K562 (cell line): ENCODE measurements around the gene ARMC7. TPM values are rescaled to one million over a fixed set of nuclear protein-coding genes. Genes with fewer than 3 reads are reported as not detected.

Experiments
- CBX5 ChIP-seq: IDR thresholded peaks from 2 replicates; pipeline ENCODE4 v1.6.1; 2014; ENCODE audit warnings: low read depth, borderline replicate concordance
- E2F8 ChIP-seq: fragments of 450-650 bp; IDR thresholded peaks from 2 replicates; pipeline ENCODE4 v1.7.1; 2018; ENCODE audit warnings: mild to moderate bottlenecking, low read depth; ENCODE audit not compliant: partially characterized antibody
- MNT ChIP-seq, 2 experiments: fragments of 450-650 bp; conservative IDR thresholded peaks; 2 replicates each; pipeline ENCODE4 v1.6.1; 2017; ENCODE audit warnings: mild to moderate bottlenecking in 2 of 2, moderate library complexity in 2 of 2
- NCOA1 ChIP-seq: fragments of 450-650 bp; IDR thresholded peaks from 2 replicates; pipeline ENCODE4 v1.6.1; 2016; ENCODE audit warnings: low read depth
- VEZF1 ChIP-seq: fragments of 200-800 bp; sonication (Bioruptor generic); IDR thresholded peaks from 2 replicates; pipeline ENCODE4 v1.6.1; 2017; ENCODE audit warnings: missing genetic modification characterization, missing compliant biosample characterization
- ZC3H4 ChIP-seq: sonication (generic); formaldehyde crosslinking; IDR thresholded peaks from 2 replicates; pipeline ENCODE4 v1.9.0; 2021; ENCODE audit warnings: missing genetic modification reagents, borderline replicate concordance
- ZKSCAN8 ChIP-seq: fragments of 200-800 bp; sonication (Bioruptor generic); IDR thresholded peaks from 2 replicates; pipeline ENCODE4 v1.6.1; 2016; ENCODE audit warnings: missing genetic modification characterization, missing compliant biosample characterization
- ZNF175 ChIP-seq: fragments of 200-800 bp; sonication (Bioruptor generic); IDR thresholded peaks from 2 replicates; pipeline ENCODE4 v1.6.1; 2016; ENCODE audit warnings: low read depth, mild to moderate bottlenecking, missing genetic modification characterization, missing compliant biosample characterization
- ZNF592 ChIP-seq: fragments of 450-650 bp; IDR thresholded peaks from 2 replicates; pipeline ENCODE4 v1.6.1; 2017; ENCODE audit warnings: antibody characterized with exemption, mild to moderate bottlenecking
- polyA plus RNA-seq, 8 experiments: library from polyadenylated mRNA; depleted of rRNA in 4 of 8; stranded (reverse) in 5 of 8; unstranded in 3 of 8; fragments of >200 nt; fragmentation: Nextera tagmentation in 2 of 8; fragmentation: Illumina TruSeq in 1 of 8; extraction: Ambion mirVana in 2 of 8; extraction: Trizol in 1 of 8; gene quantifications; 2 replicates each; pipeline versions ENCODE4 v1.2.1 to v1.2.3, GENCODE V29; 2011 to 2014; ENCODE audit warnings: inconsistent platforms in 1 of 8, missing spikeins in 1 of 8
- total RNA-seq, 7 experiments: library from RNA; depleted of rRNA in 6 of 7; stranded (reverse); fragments of >200 nt in 6 of 7; fragmentation: Illumina TruSeq in 2 of 7; extraction: Trizol in 2 of 7; gene quantifications; 2 replicates each; pipeline versions ENCODE4 v1.2.1 to v1.2.3, GENCODE V29; 2011 to 2021; ENCODE audit warnings: low replicate concordance in 1 of 7

The ARMC7 gene
- total and polyA plus RNA-seq, 9 of the 15 experiments (the other 6 are each of a cell fraction or from before 2014, with no cell fraction given) = 1.4 to 15.2 (median 5.9) TPM

- TF ChIP-seq VEZF1 (CRISPR knock-in tag) (peak; percentile 86), ZNF592 (peak; percentile 56; the same call in 1 of the 2 replicates), NCOA1 (no peak), CBX5 (no peak), E2F8 (no peak), ZC3H4 (CRISPR knock-in tag) (no peak), ZNF175 (CRISPR knock-in tag) (no peak), MNT (conservative IDR thresholded peaks at IDR 0.05) (no peak), ZKSCAN8 (CRISPR knock-in tag) (no peak)
Measured at GRCh38 chr17:75087558-75088453, 22.0 kb upstream of the ARMC7 start, which contains the start of gene SLC16A5 (continued).
